ENCODE measurements around the gene KCNT2. TPM values are rescaled to one million over a fixed set of nuclear protein-coding genes. Genes with fewer than 3 reads are reported as not detected.

The KCNT2 gene
- total and polyA plus RNA-seq, 2 of the 8 experiments (the other 6 are each of a cell fraction or from before 2014, with no cell fraction given), result 2.3 to 10.2 TPM

- H3K9me3 ChIP-seq (ENCODE audit: insufficient read depth in 2 of 2, low read depth in 1 of 2, low read length in 1 of 2), result no peaks in the 10 kb centered on the region
- FAIRE-seq, result no peak
- POLR2A ChIA-PET (ENCODE audit: partially characterized antibody), result no interaction called here
- TF ChIP-seq TAF1 (IDR thresholded peaks at IDR 0.05; ENCODE audit: low read depth, low read length) (no peak), BRCA1 (IDR thresholded peaks at IDR 0.05; ENCODE audit: low read depth, low read length) (no peak), RBBP5 (IDR thresholded peaks at IDR 0.05; ENCODE audit: borderline replicate concordance, low read depth, low read length) (no peak), CHD2 (IDR thresholded peaks at IDR 0.05; ENCODE audit: low read length) (no peak), EZH2 (IDR thresholded peaks at IDR 0.05; ENCODE audit: low read depth, low read length, severe bottlenecking) (no peak), SIRT6 (IDR thresholded peaks at IDR 0.05; ENCODE audit: low read length) (no peak), CREB1 (IDR thresholded peaks at IDR 0.05) (no peak), MAX (IDR thresholded peaks at IDR 0.05) (no peak), TCF12 (IDR thresholded peaks at IDR 0.05; ENCODE audit: low read depth, low read length) (no peak), CBX8 (IDR thresholded peaks at IDR 0.05; ENCODE audit: borderline replicate concordance, low read depth, low read length) (no peak), SP2 (IDR thresholded peaks at IDR 0.05; ENCODE audit: low read length) (no peak), CEBPB (IDR thresholded peaks at IDR 0.05; ENCODE audit: low read depth, low read length) (no peak), BCL11A (IDR thresholded peaks at IDR 0.05; ENCODE audit: low read depth in 2 of 2, low read length in 2 of 2) (no peak)
These were observed 121.9 kb downstream of the KCNT2 start for GRCh38 chr1:196486346-196486745.

More at GRCh38 chr1:196486346-196486745, 121.9 kb downstream of the KCNT2 start:
- Histone ChIP-seq H3K4ac (replicated peaks; ENCODE audit: insufficient read length, low read depth, low read length) (no peak overlapping the region), H2BK12ac (ENCODE audit: low read depth, low read length) (no peak overlapping the region), H2AFZ (ENCODE audit: low read length) (no peak overlapping the region), H2BK120ac (replicated peaks; ENCODE audit: low read depth, low read length) (no peak overlapping the region), H2BK15ac (ENCODE audit: low read length) (no peak overlapping the region), H4K5ac (ENCODE audit: insufficient read length, low read depth, low read length) (no peak overlapping the region), H4K91ac (replicated peaks; ENCODE audit: insufficient read length, low read length) (no peak overlapping the region), H2AK5ac (ENCODE audit: low read depth, low read length) (no peak overlapping the region), H3K36me3 (ENCODE audit: control insufficient read depth in 2 of 4, insufficient read depth in 4 of 4, low read length in 3 of 4) (peaks cover 0 to 12% (median 0%) of the 10 kb centered on the region in 4 experiments; a peak in 1 of 8 replicates), H3K23me2 (ENCODE audit: low read depth, low read length) (no peaks in the 10 kb centered on the region; the same call in 1 of the 2 replicates), H4K8ac (ENCODE audit: extremely low read depth, insufficient read depth, low read length) (no peak overlapping the region), H3K27ac (ENCODE audit: low read depth, low read length) (no peak overlapping the region), H3K14ac (ENCODE audit: insufficient read length) (no peak overlapping the region), H3K79me1 (ENCODE audit: low read depth, low read length) (no peaks in the 10 kb centered on the region), H3K4me1 (replicated peaks in 1 of 4; ENCODE audit: control insufficient read depth in 3 of 4, insufficient read depth in 4 of 4, low read length in 3 of 4) (no peaks in the 10 kb centered on the region), H2BK20ac (ENCODE audit: low read length) (no peak overlapping the region), H3K79me2 (ENCODE audit: control insufficient read depth in 1 of 2, insufficient read depth in 2 of 2, low read length in 2 of 2) (no peaks in the 10 kb centered on the region), H2BK5ac (ENCODE audit: low read depth, low read length) (no peak overlapping the region), H3K56ac (replicated peaks; ENCODE audit: insufficient read length, low read depth, low read length) (no peak overlapping the region), H3K23ac (ENCODE audit: insufficient read length) (no peak overlapping the region), H3K4me3 (ENCODE audit: extremely low read depth in 1 of 4, insufficient read depth in 2 of 4, low read depth in 3 of 4, low read length in 4 of 4) (no peak overlapping the region), H3K4me2 (ENCODE audit: insufficient read depth in 1 of 2, low read depth in 2 of 2, low read length in 2 of 2) (no peak overlapping the region), H3K9ac (replicated peaks in 1 of 4; ENCODE audit: extremely low read depth in 1 of 4, low read depth in 3 of 4, low read length in 3 of 4) (no peak overlapping the region), H4K20me1 (replicated peaks in 1 of 2; ENCODE audit: control insufficient read depth in 1 of 2, insufficient read depth in 2 of 2, low read length in 2 of 2) (no peaks in the 10 kb centered on the region), H3K18ac (ENCODE audit: extremely low read depth, low read length) (no peak overlapping the region), H3K27me3 (replicated peaks in 1 of 4; ENCODE audit: control insufficient read depth in 3 of 4, extremely low read depth in 1 of 4, insufficient read depth in 3 of 4, low read length in 3 of 4) (peaks cover 0 to 2% (median 0%) of the 10 kb centered on the region in 4 experiments; a peak in 1 of 7 replicates)
- no peak for DNase-seq (ENCODE audit: low read depth in 1 of 2, low spot score in 2 of 2)
- CTCF ChIA-PET (ENCODE audit: partially characterized antibody), result no interaction called here

Data from H1 (cell line).